DND-41 (cell line): ENCODE results near the gene OR2C3.

Source experiments
- EZH2 ChIP-seq: IDR thresholded peaks from 3 replicates; pipeline ENCODE4 v1.6.1; 2012; ENCODE audit warnings: borderline replicate concordance, low read depth, mild to moderate bottlenecking, moderate library complexity, low read length, inconsistent platforms; ENCODE audit not compliant: severe bottlenecking
- TF ChIP-seq, protein P1 (sequence below): IDR thresholded peaks from 2 replicates; pipeline ENCODE4 v1.5.1; 2012; ENCODE audit warnings: borderline replicate concordance, low read length, moderate library complexity, mild to moderate bottlenecking; ENCODE audit not compliant: poor library complexity, severe bottlenecking; ENCODE audit errors: extremely low read depth

- TF ChIP-seq, protein P1, sequence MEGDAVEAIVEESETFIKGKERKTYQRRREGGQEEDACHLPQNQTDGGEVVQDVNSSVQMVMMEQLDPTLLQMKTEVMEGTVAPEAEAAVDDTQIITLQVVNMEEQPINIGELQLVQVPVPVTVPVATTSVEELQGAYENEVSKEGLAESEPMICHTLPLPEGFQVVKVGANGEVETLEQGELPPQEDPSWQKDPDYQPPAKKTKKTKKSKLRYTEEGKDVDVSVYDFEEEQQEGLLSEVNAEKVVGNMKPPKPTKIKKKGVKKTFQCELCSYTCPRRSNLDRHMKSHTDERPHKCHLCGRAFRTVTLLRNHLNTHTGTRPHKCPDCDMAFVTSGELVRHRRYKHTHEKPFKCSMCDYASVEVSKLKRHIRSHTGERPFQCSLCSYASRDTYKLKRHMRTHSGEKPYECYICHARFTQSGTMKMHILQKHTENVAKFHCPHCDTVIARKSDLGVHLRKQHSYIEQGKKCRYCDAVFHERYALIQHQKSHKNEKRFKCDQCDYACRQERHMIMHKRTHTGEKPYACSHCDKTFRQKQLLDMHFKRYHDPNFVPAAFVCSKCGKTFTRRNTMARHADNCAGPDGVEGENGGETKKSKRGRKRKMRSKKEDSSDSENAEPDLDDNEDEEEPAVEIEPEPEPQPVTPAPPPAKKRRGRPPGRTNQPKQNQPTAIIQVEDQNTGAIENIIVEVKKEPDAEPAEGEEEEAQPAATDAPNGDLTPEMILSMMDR = no peak
- TF ChIP-seq EZH2 = no peak
Measured at GRCh38 chr1:247528812-247529474, 7.3 kb downstream of the OR2C3 start.
